ENCODE results near the gene DNMT1.
"Not testable (repeated sequence)": the region's sequence is repeated elsewhere in the genome, so short reads cannot be mapped to it uniquely, and the experiment has no call there.

The DNMT1 gene

DNA sequence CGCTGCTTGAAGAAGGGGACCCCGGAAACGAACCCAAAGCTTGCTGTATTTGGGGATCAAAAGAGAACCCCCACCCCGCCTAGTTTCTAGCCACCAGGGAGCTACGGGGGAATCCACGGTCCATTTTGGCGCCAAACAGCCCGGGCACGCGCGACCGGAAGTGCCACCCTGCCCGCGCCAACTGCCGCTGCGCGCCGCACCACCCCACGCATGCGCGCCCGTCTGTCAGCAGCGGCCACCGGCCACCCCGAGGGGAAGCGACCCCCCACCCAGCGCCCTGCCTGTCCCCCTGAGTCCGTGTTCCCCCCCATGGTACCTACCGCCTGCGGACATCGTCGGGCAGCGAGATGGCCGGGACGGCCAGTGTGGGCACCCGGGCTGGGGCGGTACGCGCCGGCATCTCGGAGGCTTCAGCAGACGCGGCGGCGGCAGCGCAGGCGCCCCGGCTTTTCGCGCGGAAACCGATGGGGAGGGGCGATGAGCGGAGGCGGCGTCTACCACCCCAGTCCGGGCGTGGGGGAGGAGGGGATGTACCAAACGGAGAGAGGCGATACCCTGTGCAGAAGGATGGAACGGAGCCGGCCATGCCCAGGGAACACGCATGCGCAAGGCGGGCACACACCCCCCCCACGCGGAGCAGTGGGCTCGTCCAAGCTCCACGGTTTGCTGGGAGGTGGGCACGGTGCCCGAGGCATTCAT, at the start of gene DNMT1:
DNMT1 (minus strand) TSS at position 454 of the 699 bp plus-strand sequence; CDS start at position 400, 54 bp downstream.
- DNase-seq (ENCODE audit: low read depth): peak; percentile 94

DNA sequence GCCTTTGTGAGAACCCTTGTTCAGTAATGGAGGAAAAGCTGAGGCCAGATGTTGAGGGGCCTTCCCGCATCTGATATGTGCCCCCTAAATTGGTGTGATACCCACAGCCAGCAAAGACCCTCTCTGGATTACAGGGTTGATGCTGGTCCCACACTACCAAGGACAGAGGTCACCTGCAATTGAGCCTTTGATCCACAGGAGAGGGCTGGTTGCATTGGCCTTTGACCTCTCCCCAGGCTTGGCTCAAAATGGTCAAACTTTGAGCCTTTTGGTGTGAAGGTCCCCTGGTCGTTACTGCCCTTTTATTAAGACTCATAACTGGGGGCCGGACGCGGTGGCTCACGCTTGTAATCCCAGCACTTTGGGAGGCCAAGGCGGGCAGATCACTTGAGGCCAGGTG, 48.9 kb upstream of the DNMT1 start:
- no peak for DNase-seq (ENCODE audit: low read depth)

DNA sequence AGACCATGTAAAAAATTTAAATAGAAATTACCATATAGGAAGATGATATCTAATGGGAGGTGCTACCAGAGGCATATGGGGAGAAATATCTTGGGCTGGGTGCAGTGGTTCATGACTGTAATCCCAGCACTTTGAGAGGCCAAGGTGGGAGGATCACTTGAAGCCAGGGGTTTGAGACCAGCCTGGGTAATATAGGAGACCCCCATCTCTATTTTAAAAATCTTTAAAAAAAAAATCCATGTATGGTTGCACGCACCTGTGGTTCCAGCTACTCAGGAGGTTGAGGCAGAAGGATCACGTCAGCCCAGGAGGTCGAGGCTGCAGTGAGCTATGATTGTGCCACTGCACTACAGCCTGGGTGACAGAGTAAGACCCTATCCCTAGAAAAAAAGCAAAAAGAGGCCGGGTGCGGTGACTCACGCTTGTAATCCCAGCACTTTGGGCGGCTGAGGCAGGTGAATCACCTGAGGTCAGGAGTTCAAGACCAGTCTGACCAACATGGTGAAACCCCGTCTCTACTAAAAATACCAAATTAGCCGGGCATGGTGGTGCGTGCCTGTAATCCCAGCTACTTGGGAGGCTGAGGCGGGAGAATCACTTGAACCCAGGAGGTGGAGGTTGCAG, 47.2 kb upstream of the DNMT1 start:
- DNase-seq (ENCODE audit: low read depth): not testable (repeated sequence)

DNA sequence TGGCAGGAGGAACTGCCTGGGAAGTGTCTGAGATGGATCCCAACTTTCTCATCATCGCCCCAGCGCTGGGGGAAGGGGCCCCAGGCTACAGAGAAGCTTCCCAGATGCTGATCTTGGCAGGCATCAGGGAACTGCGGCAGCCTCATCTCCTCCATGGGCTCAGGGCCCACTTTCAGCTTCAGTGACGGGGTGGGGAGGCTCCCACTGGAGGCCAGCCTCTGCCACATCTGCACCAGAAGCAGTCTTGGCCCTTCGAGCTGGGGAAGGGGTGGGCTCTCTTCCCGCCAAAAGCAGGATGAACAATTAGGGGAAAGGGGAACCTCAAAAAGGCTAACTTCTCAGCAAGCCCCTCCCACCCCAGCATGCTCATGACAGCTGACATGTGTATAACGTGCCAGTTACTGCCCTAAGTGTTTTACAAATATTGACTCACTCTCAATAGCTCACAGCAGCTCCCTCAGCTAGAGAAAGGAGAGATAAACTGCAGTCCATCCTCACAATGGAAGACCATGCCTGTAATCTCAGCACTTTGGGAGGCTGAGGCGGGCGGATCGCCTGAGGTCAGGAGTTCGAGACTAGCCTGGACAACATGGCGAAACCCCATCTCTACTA, 43.5 kb upstream of the DNMT1 start:
- DNase-seq (ENCODE audit: low read depth): no peak

DNA sequence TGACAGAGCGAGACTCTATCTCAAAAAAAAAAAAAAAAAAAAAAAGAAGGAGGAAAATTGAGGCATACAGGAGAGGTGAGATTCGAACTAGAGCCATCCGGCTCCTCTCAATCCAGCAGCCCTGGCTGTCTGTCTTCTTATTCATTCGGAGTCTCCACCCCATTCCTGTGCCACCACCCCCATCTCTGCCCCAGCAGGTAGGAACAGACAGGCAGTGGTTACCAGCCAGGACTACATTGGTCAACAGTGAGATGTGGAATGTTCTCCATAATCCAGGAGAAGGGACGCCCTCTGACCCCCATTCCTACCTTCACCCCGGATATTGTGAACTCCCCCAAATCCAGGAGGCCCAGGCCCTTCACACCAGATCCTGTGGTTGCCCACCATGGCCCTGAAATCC, 42.9 kb upstream of the DNMT1 start:
- no peak for DNase-seq (ENCODE audit: low read depth)

DNA sequence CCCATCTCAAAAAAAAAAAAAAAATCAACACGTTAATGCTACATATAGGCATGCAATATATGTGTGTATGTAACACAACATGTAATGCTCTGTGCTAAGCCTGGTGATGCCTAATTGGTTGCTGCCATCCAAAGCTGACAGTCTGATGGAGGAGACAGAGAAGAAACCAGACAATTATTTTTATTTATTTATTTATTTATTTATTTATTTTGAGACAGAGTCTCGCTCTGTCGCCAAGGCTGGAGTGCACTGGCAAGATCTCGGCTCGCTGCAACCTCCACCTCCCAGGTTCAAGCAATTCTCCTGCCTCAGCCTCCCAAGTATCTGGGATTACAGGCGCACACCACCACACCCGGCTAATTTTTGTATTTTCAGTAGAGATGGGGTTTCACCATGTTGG, 40.7 kb upstream of the DNMT1 start:
- DNase-seq (ENCODE audit: low read depth): not testable (repeated sequence)

DNA sequence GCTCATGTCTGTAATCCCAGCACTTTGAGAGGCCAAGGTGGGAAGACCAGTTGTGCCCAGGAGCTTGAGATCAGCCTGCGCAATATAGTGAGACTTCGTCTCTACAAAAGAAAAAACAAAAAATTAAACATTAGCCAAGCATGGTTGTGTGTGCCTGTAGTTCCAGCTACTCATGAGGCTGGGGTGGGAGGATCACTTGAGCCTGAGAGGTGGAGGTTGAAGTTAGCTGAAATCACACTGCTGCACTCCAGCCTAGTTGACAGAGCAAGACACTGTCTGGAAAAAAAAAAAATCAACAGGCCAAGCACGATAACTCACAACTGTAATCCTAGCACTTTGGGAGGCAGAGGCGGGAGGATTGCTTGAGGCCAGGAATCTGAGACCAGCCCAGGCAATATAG, 40.2 kb upstream of the DNMT1 start:
- no peak for DNase-seq (ENCODE audit: low read depth)

DNA sequence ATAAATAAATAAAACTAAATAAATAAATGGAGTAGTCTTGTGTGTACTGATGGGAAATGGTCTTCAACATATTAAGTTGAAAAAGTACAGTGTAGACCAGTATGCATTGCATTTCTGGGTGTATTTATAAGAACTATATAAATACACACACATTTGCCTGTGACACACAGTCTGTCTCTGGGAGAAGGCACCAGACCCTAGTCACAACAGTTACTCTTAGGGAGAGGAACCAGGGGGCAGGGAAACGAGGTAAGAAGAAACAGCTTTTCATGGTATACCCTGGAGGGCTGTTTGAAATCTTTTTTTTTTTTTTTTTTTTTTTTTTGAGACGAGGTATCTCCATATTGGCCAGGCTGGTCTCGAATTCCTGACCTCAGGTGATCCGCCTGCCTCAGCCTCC, 39.2 kb upstream of the DNMT1 start:
- no peak for DNase-seq (ENCODE audit: low read depth)

DNA sequence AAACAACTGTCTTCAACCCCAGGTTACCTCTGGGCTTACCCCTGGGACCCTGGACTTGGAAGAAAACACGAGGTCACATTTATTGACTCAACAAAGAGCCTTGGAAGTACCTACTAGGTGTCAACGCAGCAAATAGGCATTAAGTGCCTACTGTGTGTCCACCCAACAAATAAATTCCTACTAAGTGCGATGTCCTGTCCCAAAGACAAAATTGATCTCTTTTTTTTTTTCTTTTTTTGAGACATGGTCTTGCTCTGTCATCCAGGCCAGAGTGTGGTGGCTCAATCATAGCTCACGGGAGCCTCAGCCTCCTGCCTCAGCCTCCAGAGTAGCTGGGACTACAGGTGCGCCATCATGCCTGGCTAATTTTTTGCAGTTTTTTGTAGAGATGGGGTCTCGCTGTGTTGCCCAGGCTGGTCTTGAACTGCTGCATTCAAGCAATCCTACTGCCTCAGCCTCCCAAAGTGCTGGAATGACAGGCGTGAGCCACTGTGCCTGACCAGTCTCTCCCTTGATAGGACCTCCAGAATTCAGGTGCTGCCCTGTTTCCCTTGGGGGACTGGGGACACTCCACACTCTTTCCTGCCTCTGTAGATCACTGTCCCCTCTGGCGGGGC, 37.0 kb upstream of the DNMT1 start:
- DNase-seq (ENCODE audit: low read depth): no peak

DNA sequence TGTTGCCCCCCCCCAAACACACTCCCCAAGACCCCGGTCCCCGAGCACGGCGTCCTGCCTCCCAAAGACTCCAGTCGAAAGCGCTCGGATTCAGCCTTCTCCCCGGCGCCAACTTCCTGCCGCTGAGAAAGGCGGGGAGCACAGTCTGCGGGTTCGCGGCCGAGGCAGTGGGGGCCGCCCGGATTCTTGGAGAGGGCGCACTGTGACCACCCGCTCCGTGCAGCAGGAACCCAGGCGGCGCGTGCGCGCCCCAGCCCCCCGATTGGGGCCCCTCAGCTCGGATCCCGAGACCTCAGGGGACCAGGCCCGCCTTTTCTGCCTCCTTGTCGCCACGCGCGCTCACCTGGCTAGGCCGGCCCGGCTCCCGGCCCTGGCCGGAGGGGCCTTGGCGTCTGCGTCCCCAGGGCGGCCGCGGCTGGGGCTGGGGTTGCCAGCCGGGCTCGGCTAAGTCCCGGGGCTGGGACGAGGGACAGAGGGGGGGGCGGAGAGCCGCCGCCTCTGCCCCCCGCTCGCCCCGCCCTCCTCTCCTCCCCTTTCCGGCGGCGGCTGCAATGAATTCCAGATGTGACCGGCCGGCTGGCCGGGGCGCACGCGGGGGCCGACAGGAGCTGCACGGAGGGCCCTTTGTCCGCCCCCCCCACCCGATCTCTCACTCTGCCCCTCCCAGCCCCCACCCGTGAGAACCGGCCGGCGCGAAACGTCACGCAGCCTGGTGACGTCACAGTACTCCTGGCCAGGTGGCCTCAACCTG, 36.3 kb upstream of the DNMT1 start, which contains the start of gene S1PR2:
S1PR2 (minus strand) TSS at position 471 of the 751 bp plus-strand sequence. CDS start 6,426 bp downstream, outside the sequence.
- DNase-seq (ENCODE audit: low read depth): peak; percentile 37

DNA sequence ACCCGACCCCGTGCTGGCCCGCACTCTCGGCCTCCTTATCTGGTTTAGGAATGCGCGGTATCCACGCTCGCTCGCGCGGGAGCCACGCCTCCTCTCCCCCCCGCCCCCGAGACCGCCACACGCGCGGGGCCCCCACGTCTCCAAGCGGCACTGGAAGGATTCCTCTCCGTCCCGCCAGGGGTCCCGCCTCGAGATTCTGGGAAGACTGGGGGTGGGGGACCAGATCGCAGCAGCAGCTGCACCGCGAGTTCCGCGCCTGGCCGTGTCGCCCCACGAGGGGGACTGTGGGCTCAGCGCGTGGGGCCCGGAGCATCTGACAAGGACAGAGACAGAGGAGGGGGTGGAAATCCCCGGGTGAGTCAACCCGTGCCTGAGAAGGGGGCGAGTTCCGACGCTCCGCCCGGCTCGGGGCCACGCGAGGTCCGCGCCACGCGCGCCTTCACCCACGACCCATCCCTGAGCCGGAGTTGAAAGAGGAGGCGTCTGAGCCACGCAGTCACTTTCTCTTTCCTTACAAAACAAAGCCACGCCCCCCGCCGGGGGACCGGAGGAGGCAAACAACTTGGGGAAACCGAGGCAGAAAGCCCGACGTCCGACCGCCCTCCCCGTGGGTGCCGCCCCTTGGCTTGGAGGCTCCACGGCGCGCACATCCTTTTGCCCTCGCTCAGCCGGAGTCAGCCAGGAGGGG, 35.6 kb upstream of the DNMT1 start:
- DNase-seq (ENCODE audit: low read depth): peak; percentile 33

DNA sequence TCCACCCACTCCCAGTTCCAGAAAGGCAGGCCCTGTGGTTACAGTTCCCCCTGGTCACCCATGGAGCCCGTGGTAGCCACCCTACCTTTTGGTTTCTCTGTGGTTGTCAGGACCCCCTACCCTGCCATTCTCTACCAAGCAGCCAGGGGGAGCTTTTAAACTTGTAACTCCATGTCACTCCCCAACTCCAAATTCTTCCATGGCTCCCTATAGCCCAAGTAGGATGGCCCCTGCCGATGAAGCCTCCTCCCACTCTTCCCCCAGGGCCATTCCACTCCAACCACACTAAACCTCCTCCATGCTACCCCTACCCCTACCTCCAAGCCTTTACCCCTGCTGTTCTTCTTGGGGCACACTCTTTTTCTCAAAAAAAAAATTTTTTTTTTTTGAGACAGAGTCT, 34.2 kb upstream of the DNMT1 start:
- DNase-seq (ENCODE audit: low read depth): no peak

DNA sequence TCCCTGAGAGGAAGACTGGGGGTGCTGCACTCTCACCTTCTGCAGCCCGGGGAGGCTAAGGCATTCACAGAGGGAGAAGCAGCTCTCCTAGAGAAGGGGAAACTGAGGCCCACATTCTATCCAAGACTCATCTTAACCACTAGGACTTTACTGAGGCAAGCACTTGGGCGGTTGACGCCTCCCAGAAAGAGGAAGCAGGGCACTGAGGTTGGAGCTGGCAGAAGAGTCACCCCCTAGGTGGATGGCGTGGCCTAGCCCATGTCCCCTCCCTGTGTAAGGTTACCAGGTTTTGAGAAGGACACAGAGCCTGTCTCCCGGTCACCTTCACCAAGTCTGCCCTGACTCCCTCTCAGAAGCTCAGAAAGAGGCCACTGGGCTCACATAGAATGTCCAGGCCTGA, 33.6 kb upstream of the DNMT1 start:
- no peak for DNase-seq (ENCODE audit: low read depth)

DNA sequence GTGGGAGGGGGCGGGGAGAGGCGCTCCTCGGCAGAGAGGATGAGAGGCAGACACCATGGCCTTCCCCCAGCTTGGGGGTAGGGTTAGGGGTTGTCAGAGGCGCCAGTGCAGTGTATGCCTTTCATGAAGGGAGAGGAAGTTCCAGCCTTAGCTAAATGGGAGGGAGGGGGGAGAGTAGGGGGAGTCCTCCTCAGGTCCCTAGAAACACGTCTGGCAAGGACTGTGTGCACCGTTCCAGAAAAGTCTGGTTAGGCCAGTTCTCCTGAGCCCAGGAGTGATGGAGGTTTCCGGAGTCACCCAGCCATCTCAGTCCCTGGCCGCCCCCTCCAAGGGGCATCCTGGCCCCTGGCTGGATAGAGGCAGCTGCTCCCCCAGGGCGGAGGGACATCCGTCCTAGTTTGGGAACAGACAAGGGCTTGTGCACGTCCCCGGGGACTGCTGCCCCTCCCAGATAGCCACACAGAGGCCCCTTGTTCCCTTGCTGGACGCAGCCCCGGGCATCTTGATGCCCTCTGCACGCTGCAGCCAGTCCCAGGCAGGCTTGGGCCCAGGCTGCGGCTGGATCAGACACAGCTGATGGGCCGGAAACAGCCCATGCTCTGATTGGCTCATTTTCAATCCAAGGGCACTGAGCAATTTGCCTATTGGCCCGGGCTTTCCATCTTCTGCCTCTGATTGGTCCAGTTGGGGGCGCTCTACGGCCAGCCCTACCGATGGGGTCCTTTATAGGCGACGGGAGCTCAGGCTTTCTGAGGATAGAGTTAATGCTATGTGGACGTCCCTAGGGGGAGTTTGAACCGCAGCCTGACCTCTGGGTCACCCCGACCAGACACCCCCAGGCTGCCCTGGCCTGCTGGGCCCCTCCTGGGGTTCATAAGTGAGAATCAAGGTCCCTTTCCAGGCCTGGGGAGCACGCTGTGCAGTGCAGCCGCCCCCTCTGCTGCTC, 32.5 kb upstream of the DNMT1 start:
- no peak for DNase-seq (ENCODE audit: low read depth)

DNA sequence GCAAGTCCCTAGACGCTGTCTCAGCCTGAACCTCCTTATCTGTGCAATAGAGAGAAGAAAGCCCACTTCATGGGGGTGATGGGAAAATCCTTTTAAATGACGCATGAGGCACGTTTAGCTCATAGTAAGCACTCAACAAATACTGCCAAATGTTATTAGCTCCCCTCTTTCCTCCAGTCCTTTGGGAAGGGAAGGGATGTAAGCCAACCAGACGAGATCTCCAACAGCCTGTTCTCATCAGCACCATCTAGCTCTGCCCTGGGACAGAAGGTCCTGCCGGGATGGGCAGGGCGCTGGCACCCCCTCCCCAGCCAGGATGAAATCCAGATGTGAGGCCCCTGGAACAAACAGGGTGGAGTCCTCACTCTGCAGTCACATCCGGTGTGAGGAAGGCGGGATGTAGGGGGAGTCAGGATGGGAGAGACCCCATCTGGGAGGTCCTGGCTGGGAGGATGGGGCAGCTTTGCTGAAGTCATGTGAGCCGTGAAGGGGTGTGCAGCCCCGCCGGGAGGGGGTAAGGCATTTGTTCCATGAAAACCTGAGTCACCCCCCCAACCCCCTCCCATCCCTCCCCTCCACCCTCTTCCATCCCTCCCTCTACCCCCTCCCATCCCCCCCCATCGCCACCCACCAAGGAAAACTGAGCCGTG, 31.7 kb upstream of the DNMT1 start:
- DNase-seq (ENCODE audit: low read depth): no peak

DNA sequence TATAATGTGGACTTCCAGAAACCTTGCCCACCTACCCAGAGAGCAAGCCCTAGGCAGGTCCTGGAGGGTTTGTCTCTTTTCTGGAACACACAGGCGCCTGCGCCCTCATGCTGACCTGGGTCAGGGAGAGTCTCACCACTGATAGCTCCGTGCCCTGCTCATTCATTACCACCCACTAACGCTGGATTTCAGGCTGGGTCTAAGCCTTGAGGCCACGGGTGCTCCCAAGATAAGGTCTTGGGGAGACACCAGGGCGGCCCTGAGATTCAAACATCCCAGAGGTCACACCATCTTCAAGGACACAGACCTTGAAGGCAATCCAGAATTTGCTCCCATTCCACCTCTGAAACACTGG, 31.2 kb upstream of the DNMT1 start:
- no peak for DNase-seq (ENCODE audit: low read depth)

DNA sequence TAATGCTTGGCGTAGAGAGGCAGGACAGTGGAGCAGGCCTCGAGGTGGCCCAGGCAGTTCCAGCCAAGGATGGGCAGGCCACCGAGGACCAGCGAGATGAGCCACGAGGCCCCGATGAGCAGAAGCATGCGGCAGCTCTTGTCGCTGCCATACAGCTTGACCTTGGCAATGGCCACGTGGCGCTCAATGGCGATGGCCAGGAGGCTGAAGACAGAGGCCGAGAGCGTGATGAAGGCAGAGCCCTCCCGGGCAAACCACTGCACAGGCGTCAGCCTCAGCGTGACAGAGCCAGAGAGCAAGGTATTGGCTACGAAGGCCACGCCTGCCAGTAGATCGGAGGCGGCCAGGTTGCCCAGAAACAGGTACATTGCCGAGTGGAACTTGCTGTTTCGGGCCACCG, 29.6 kb upstream of the DNMT1 start:
- no peak for DNase-seq (ENCODE audit: low read depth)

DNA sequence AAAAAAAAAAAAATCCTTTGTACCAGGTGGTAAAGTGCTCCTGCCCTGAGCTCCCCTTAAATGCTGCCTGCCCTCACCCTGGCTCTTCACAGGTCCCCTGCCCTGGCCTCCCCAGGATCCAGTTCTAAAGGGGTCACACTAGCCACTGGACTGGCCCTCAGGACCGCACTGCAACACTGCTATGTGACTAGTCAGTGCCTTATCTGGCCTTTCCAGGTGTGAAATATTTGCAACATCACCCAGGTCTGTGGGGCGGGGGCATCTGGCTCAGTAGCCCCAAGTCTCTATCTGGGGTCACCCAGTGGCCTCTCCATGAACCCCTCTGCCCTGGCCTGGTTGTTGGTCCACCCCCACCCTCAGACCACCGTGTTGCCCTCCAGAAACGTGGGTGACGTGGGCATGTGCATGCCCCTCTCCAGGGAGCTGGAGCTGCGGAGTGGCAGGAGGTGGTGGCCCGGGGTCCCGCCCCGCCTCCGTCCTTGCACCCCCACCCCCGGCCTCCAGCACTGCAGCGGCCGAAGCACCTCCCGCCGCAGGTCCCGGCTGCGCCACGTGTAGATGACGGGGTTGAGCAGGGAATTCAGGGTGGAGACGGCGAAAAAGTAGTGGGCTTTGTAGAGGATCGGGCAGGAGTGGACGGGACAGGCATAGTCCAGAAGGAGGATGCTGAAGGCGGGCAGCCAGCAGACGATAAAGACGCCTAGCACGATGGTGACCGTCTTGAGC, 28.9 kb upstream of the DNMT1 start:
- DNase-seq (ENCODE audit: low read depth): no peak

DNA sequence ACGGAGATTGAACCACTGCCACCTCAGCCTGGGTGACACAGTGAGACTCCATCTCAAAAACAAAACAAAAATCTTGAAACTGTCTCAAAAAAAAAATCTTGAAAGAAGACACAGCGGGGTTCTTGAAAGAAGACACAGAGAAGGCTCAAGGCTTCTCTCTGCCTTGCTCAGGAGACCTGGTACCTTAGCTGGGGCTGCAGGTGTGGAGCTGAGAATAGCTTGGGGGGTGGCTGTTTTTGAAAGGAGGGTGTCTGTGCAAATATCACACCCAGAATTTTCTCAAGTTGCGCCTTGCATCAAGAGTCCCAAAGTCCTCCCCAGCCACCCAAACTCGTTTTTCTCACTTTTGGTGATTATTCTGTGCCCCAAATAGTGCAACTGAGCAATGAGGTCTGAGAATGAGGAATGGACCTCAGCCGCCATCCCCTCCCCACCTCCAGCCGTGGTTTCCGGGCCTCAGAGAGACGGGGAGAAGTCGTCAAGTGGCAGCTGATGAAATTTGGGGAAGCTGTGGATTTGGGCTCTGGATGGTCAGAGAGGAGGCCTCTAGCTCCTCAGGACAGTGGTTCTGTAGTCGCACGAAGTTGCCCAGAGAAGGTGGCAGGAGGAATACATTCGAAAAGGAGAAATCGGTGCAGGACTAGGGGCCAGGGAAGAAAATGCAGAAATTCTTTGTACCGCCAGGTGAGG, 27.6 kb upstream of the DNMT1 start:
- no peak for DNase-seq (ENCODE audit: low read depth)
